ENCODE results near the gene SPINT1.

Gene SPINT1

GRCh38 chr15:40843885-40844695, at the start of gene SPINT1:
SPINT1 (plus strand) TSS chr15:40844048; CDS start chr15:40844555, 507 bp downstream.
- no peak for DNase-seq

GRCh38 chr15:40796041-40796440, 47.8 kb upstream of the SPINT1 start:
- no peak for DNase-seq

- DNase-seq, result no peak
These were observed 47.3 kb upstream of the SPINT1 start for GRCh38 chr15:40796512-40796911.

- no peak for DNase-seq
These were observed 44.3 kb upstream of the SPINT1 start for GRCh38 chr15:40799523-40799922.

- DNase-seq, result no peak
These were observed 40.8 kb upstream of the SPINT1 start for GRCh38 chr15:40803076-40803475.

- no peak for DNase-seq
These were observed 40.2 kb upstream of the SPINT1 start for GRCh38 chr15:40803688-40804087.

GRCh38 chr15:40806672-40807027, 37.2 kb upstream of the SPINT1 start:
- DNase-seq, result no peak

- DNase-seq, result peak; percentile 98
These were observed 36.6 kb upstream of the SPINT1 start, which contains the start of the genes DNAJC17 and ZFYVE19 for GRCh38 chr15:40807028-40807887. DNAJC17 (minus strand) TSS chr15:40807473; CDS start chr15:40807446, 27 bp downstream. ZFYVE19 (plus strand) TSS chr15:40807089; CDS start chr15:40807590, 501 bp downstream.

- DNase-seq, result no peak
These were observed 35.9 kb upstream of the SPINT1 start for GRCh38 chr15:40807888-40808461.

GRCh38 chr15:40808861-40809450, 34.9 kb upstream of the SPINT1 start:
- no peak for DNase-seq

GRCh38 chr15:40812721-40813425, 31.0 kb upstream of the SPINT1 start:
- no peak for DNase-seq

GRCh38 chr15:40815042-40815698, 28.7 kb upstream of the SPINT1 start:
- no peak for DNase-seq

GRCh38 chr15:40819048-40819447, 24.8 kb upstream of the SPINT1 start:
- no peak for DNase-seq

GRCh38 chr15:40821195-40821594, 22.7 kb upstream of the SPINT1 start:
- DNase-seq, result no peak

- DNase-seq, result peak; percentile 11
These were observed 20.1 kb upstream of the SPINT1 start for GRCh38 chr15:40823572-40824343.

GRCh38 chr15:40825661-40826422, 18.0 kb upstream of the SPINT1 start:
- DNase-seq, result peak; percentile 69

GRCh38 chr15:40826423-40827075, 17.3 kb upstream of the SPINT1 start:
- DNase-seq, result no peak

GRCh38 chr15:40828447-40829036, 15.3 kb upstream of the SPINT1 start, which contains the start of gene PPP1R14D:
PPP1R14D (minus strand) TSS chr15:40828708; CDS start chr15:40828641, 67 bp downstream.
- no peak for DNase-seq

GRCh38 chr15:40829115-40829514, 14.7 kb upstream of the SPINT1 start:
- DNase-seq, result peak; percentile 7

All from OCI-M1 (cell line).